NCI-H774 (cell line): ENCODE data around the gene MAP3K1.

Source experiments
- DNase-seq: peaks from one replicate; lab custom pipeline; 2025; lab: John Stamatoyannopoulos, UW

The MAP3K1 gene

GRCh38 chr5:56849671-56850070 lies 34.3 kb downstream of the MAP3K1 start:
- DNase-seq = no peak

GRCh38 chr5:56850423-56850822 lies 35.1 kb downstream of the MAP3K1 start:
- no peak for DNase-seq

GRCh38 chr5:56851258-56851941 lies 36.1 kb downstream of the MAP3K1 start:
- no peak for DNase-seq

GRCh38 chr5:56852228-56853000 lies 37.1 kb downstream of the MAP3K1 start:
- DNase-seq = no peak

- DNase-seq = no peak
Measured at GRCh38 chr5:56853698-56854097, 38.3 kb downstream of the MAP3K1 start.

- DNase-seq = no peak
Measured at GRCh38 chr5:56854920-56855319, 39.6 kb downstream of the MAP3K1 start.

GRCh38 chr5:56856541-56857178 lies 41.3 kb downstream of the MAP3K1 start:
- DNase-seq = no peak

GRCh38 chr5:56858777-56859442 lies 43.6 kb downstream of the MAP3K1 start:
- no peak for DNase-seq

- DNase-seq = no peak
Measured at GRCh38 chr5:56861893-56862485, 46.6 kb downstream of the MAP3K1 start.

- DNase-seq = no peak
Measured at GRCh38 chr5:56862909-56863308, 47.6 kb downstream of the MAP3K1 start.

- no peak for DNase-seq
Measured at GRCh38 chr5:56871777-56872176, 56.4 kb downstream of the MAP3K1 start.

GRCh38 chr5:56873056-56873455 lies 57.7 kb downstream of the MAP3K1 start:
- DNase-seq = no peak

GRCh38 chr5:56876327-56876726 lies 61.0 kb downstream of the MAP3K1 start:
- no peak for DNase-seq

- no peak for DNase-seq
Measured at GRCh38 chr5:56881571-56881970, 66.2 kb downstream of the MAP3K1 start.

GRCh38 chr5:56893251-56893951 lies 78.1 kb downstream of the MAP3K1 start:
- DNase-seq = no peak

GRCh38 chr5:56896763-56897162 lies 81.4 kb downstream of the MAP3K1 start:
- DNase-seq = no peak

GRCh38 chr5:56898213-56898612 lies 82.9 kb downstream of the MAP3K1 start:
- DNase-seq = no peak

GRCh38 chr5:56900395-56900794 lies 85.0 kb downstream of the MAP3K1 start:
- DNase-seq = no peak

GRCh38 chr5:56900858-56901578 lies 85.7 kb downstream of the MAP3K1 start:
- DNase-seq = peak; percentile 9

GRCh38 chr5:56908942-56909293 lies 93.6 kb downstream of the MAP3K1 start:
- DNase-seq = peak; percentile 38
